GM12864 (cell line): Measurements from ENCODE around the gene GSG1L2.
A peak's percentile ranks its signal among the peaks of the same experiment; 100 is the strongest.

Experiments used
- DNase-seq: peaks from one replicate; pipeline ENCODE4 v3.0.0-alpha.2; 2011; ENCODE audit warnings: low read depth
- H3K4me3 ChIP-seq: 2 replicates; pipeline ENCODE4 v1.5.1; 2011; ENCODE audit warnings: mild to moderate bottlenecking, low read depth, low read length, control low read depth
- CTCF ChIP-seq: IDR thresholded peaks from 2 replicates; pipeline ENCODE4 v1.5.1; 2011; ENCODE audit warnings: low read depth, mild to moderate bottlenecking, moderate library complexity, low read length, control low read depth, inconsistent platforms; ENCODE audit errors: missing control alignments

GSG1L2 gene

DNA sequence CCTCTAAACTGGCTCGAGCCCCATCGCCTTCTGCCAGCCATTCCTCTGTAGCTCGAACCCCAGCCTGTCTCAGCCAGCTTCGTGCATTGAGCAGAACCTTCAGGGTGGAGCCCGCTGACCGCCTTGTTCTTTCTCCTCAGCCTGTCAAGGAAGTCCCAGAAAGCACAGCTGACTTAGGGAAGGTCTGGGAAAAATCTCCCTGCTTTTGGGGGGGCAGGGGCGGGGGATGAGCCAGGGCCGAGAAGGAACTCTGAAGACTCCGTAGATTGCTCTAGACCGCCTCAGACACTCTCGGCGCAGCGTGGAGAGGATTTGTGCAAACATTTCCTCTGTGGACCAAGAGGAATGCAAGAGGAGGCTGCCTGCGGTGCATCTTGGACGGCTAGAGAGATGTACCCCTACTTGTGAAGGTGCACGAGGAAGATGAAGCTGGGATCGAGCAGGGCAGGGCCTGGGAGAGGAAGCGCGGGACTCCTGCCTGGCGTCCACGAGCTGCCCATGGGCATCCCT is 3.8 kb upstream of the GSG1L2 start, which contains the start of gene GLP2R:
GLP2R (plus strand) TSS at position 284 of the 510 bp plus-strand sequence; CDS start at position 424, 140 bp downstream.
- no peak for DNase-seq
- H3K4me3 ChIP-seq = no peak within 1 kb of the TSS
- no peak for TF ChIP-seq CTCF

GRCh38 chr17:9824797-9825338 is 3.0 kb upstream of the GSG1L2 start:
- no peak for DNase-seq
- TF ChIP-seq CTCF = no peak
- H3K4me3 ChIP-seq = no peak overlapping the region

DNA sequence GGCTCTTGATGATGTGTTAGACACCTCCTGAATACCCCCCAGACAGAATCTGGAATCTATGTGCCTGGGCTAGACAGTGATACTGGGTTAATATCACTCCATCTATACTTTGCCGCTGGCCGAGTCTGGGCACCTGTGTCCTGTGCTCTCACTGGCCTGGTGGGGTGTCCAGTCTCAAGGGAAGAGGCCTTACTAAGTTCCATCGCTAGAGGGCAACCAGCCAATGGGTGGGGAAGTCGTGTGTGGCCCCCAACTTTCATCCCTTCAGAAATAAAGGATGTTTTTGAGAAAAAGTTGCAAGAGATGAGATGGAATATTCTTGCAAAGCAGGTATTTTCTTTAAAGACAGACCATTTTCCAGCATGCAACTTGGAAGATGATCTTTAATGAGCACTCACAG is 2.2 kb upstream of the GSG1L2 start:
- TF ChIP-seq CTCF = peak; percentile 23
- H3K4me3 ChIP-seq = no peak overlapping the region
- no peak for DNase-seq

GRCh38 chr17:9820448-9820847 is 1.4 kb downstream of the GSG1L2 start:
- DNase-seq = no peak
- no peak overlapping the region for H3K4me3 ChIP-seq
- TF ChIP-seq CTCF = no peak

DNA sequence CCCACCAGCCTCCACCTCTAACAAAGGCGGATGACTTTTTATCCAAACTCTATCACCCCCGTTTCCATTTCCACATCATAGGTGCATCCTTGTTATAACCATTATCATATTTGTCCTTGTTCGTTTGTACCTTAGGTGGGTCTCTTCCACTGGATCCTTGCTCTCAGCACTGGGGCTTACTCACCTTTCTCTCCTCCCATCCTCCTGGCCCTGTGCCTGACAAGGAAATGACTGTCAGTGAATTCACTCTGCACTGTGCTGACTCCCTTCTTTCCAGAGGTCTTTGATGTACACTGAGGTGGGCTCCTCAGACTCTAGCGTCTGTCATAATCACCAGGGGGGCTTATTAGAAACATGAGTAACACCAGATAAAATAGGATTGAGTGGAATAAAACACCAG is 3.1 kb downstream of the GSG1L2 start:
- no peak for TF ChIP-seq CTCF

GRCh38 chr17:9817086-9817485 is 4.8 kb downstream of the GSG1L2 start:
- no peak overlapping the region for H3K4me3 ChIP-seq
- no peak for TF ChIP-seq CTCF
- no peak for DNase-seq

More for the DNA sequence above, 3.1 kb downstream of the GSG1L2 start:
- no peak overlapping the region for H3K4me3 ChIP-seq
- DNase-seq = no peak

- H3K4me3 ChIP-seq = no peak overlapping the region
- TF ChIP-seq CTCF = no peak
- DNase-seq = no peak
These were observed 5.4 kb downstream of the GSG1L2 start for GRCh38 chr17:9816472-9816871.
